Right lobe of liver (tissue), 4 donors: ENCODE data around the gene GLT1D1.

ENCODE experiments used
- CTCF ChIP-seq, 4 donors: fragments of 200-600 bp in 3 of 4; fragments of 450-650 bp in 1 of 4; IDR thresholded peaks; one replicate each; pipeline versions ENCODE4 v1.5.1 to v1.8.0; 2016 to 2022; ENCODE audit warnings: antibody characterized with exemption in 4 of 4, mild to moderate bottlenecking in 2 of 4
- POLR2A ChIP-seq: fragments of 450-650 bp; IDR thresholded peaks from one replicate; pipeline ENCODE4 v1.6.1; 2017; ENCODE audit warnings: antibody characterized with exemption, mild to moderate bottlenecking
- donor health status: DM: no; HTN: no; CAD: no.
- donor health status: DM: no; HTN: no; CAD: no.
- donor health status: DM: no; HTN: yes; CAD: no.

DNA sequence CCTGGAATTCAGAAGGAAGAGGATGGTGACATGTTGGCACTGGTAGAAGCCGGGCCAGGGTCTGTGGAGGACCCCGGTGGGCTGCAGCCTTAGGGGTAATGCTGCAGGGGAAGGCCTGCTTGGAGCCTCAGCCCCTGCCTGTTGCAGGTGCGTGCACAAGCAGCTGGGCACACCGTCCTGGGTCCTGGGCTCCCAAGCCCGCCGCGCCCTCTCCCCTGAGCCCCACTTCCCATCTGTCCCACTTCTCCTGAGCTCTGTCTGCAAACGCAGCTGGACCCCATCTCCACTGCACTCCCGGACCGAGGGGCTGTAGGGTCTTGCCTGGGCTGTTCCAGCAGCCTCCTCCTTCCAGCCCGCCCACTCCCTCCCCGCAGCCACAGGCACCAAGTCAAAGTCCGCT, 116.8 kb downstream of the GLT1D1 start:
- TF ChIP-seq CTCF (IDR thresholded peaks at IDR 0.05) (no peak), POLR2A (no peak)
